Activated CD8-positive, alpha-beta T cell treated with anti-CD3 and anti-CD28 coated beads for 36 hours (primary cell): Measurements from ENCODE around the gene IL3RA. TPM values are rescaled to one million over a fixed set of nuclear protein-coding genes. Genes with fewer than 3 reads are reported as not detected.

Source experiments
- ATAC-seq: fragments of 200-7000 bp; cut with Tn5 transposase; one replicate; pipeline ENCODE4 v1.10.0; 2021; ENCODE audit warnings: mild to moderate bottlenecking, moderate library complexity
- CTCF ChIA-PET: fragments of 350-600 bp; sonication (Branson Sonifier 250); formaldehyde crosslinking; loops from one replicate; lab custom pipeline; 2021; ENCODE audit warnings: antibody characterized with exemption; lab: Charles Lee
- POLR2A ChIA-PET: fragments of 350-600 bp; sonication (Branson Sonifier 250); formaldehyde crosslinking; loops from one replicate; lab custom pipeline; 2021; ENCODE audit warnings: antibody characterized with exemption; lab: Charles Lee
- DNase-seq: peaks from one replicate; pipeline ENCODE4 v3.0.0-alpha.2; 2020
- H3K27ac Mint-ChIP-seq: one replicate; pipeline ENCODE4 v1.8.0; 2021; ENCODE audit warnings: mild to moderate bottlenecking, mixed read lengths
- H3K27me3 Mint-ChIP-seq: one replicate; pipeline ENCODE4 v1.8.0; 2021; ENCODE audit warnings: mixed read lengths
- H3K36me3 Mint-ChIP-seq: one replicate; pipeline ENCODE4 v1.8.0; 2021; ENCODE audit warnings: low read depth, mixed read lengths
- H3K4me1 Mint-ChIP-seq: one replicate; pipeline ENCODE4 v1.8.0; 2021; ENCODE audit warnings: low read depth, mixed read lengths
- H3K4me3 Mint-ChIP-seq: one replicate; pipeline ENCODE4 v1.8.0; 2021; ENCODE audit warnings: mild to moderate bottlenecking, moderate library complexity, mixed read lengths
- H3K9me3 Mint-ChIP-seq: one replicate; pipeline ENCODE4 v1.8.0; 2021; ENCODE audit warnings: mixed read lengths
- intact Hi-C: fragments of 100-400 bp; cut with micrococcal nuclease; formaldehyde crosslinking; loops from one replicate; pipeline ENCODE4 v1.10.0; 2022
- total RNA-seq, 2 experiments: library from RNA; stranded (reverse); gene quantifications; one replicate each; pipeline ENCODE4 v1.2.3, GENCODE V29; 2021
- TF ChIP-seq, protein P1 (sequence below): fragments of 200-600 bp; IDR thresholded peaks from one replicate; pipeline ENCODE4 v1.8.0; 2022; ENCODE audit warnings: antibody characterized with exemption, mild to moderate bottlenecking

IL3RA gene
- not detected for total RNA-seq

GRCh38 chrX:1336331-1336943, at the start of gene IL3RA:
TSS of gene IL3RA (plus strand) at chrX:1336785. CDS start at chrX:1341766, 4,981 bp downstream.
- ChIA-PET POLR2A (no interaction called here), CTCF (no interaction called here)
- peaks cover 16% of the 10 kb centered on the region for H3K27me3 Mint-ChIP-seq
- TF ChIP-seq, protein P1, sequence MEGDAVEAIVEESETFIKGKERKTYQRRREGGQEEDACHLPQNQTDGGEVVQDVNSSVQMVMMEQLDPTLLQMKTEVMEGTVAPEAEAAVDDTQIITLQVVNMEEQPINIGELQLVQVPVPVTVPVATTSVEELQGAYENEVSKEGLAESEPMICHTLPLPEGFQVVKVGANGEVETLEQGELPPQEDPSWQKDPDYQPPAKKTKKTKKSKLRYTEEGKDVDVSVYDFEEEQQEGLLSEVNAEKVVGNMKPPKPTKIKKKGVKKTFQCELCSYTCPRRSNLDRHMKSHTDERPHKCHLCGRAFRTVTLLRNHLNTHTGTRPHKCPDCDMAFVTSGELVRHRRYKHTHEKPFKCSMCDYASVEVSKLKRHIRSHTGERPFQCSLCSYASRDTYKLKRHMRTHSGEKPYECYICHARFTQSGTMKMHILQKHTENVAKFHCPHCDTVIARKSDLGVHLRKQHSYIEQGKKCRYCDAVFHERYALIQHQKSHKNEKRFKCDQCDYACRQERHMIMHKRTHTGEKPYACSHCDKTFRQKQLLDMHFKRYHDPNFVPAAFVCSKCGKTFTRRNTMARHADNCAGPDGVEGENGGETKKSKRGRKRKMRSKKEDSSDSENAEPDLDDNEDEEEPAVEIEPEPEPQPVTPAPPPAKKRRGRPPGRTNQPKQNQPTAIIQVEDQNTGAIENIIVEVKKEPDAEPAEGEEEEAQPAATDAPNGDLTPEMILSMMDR = no peak
- H3K27ac Mint-ChIP-seq = no peak within 1 kb of the TSS
- peak within 1 kb of the TSS; percentile 71 for H3K4me3 Mint-ChIP-seq
- no peaks in the 10 kb centered on the region for H3K9me3 Mint-ChIP-seq
- peak; percentile 51 for ATAC-seq
- H3K36me3 Mint-ChIP-seq = no peaks in the 10 kb centered on the region
- intact Hi-C loops = no loop called here
- DNase-seq = peak; percentile 22
- peaks cover 13% of the 10 kb centered on the region for H3K4me1 Mint-ChIP-seq

DNA sequence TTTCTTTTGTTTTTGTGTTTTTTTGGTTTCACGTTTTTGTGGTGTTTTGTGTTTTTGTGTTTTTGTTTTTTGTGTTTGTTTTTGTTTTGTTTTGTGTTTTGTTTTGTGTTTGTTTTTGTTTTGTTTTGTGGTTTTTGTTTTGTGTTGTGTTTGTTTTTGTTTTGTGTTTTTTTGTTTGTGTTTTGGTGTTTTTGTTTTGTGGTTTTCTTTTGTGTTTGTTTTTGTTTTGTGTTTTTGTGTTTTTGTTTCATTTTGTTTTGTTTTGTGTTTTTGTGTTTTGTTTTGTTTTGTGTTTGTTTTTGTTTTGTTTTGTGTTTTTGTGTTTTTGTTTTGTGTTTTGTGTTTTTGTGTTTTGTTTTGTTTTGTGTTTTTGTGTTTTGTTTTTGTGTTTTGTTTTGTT, 47.0 kb upstream of the IL3RA start:
- peaks cover 11% of the 10 kb centered on the region for H3K9me3 Mint-ChIP-seq
- CTCF ChIA-PET = no interaction called here
- intact Hi-C loops = no loop called here

DNA sequence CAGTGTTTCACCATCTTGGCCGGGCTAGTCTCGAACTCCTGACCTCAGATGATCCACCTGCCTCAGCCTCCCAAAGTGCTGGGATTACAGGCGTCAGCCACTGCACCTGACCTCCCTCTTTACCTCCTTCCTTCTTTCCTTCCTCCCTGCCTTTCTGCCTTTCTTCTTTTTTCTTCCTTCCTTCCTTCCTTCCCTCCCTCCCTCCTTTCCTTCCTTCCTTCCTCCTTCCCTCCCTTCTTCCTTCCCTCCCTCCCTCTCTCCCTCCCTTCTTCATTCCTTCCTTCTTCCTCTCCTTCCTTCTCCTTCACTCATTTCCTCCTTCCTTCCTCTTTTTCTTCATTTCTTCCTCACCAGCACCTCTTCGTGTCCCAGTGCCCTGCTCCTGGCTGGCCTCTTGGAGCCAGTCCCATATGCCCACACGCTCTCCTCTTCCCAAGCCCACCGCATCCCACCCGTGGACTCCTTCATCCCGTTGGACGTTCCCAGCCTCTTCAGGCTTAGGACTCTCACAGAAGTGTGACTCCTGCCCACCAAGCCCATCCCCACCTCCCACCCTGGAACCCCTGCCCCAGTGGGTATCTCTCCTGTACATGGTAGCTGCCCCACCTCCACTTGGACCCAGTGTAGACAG, 45.4 kb upstream of the IL3RA start:
- TF ChIP-seq, protein P1 = no peak
- H3K4me3 Mint-ChIP-seq = no peak overlapping the region
- H3K36me3 Mint-ChIP-seq = no peaks in the 10 kb centered on the region
- H3K4me1 Mint-ChIP-seq = peaks cover 4% of the 10 kb centered on the region
- ChIA-PET CTCF (no interaction called here), POLR2A (no interaction called here)
- ATAC-seq (no peak), DNase-seq (no peak)
- H3K9me3 Mint-ChIP-seq = peaks cover 11% of the 10 kb centered on the region
- peaks cover 4% of the 10 kb centered on the region for H3K27me3 Mint-ChIP-seq
- H3K27ac Mint-ChIP-seq = no peak overlapping the region
- intact Hi-C loops = no loop called here

More for the DNA sequence above, 47.0 kb upstream of the IL3RA start:
- POLR2A ChIA-PET = no interaction called here
- TF ChIP-seq, protein P1 = no peak
- no peak for ATAC-seq
- no peak for DNase-seq
- Mint-ChIP-seq H3K27me3 (peaks cover 4% of the 10 kb centered on the region), H3K4me1 (peaks cover 4% of the 10 kb centered on the region), H3K4me3 (no peak overlapping the region), H3K27ac (peak overlapping the region; percentile 43), H3K36me3 (no peaks in the 10 kb centered on the region)

GRCh38 chrX:1292575-1293290, 43.9 kb upstream of the IL3RA start:
- DNase-seq (no peak), ATAC-seq (no peak)
- H3K36me3 Mint-ChIP-seq = no peaks in the 10 kb centered on the region
- intact Hi-C loops = no loop called here
- peaks cover 4% of the 10 kb centered on the region for H3K4me1 Mint-ChIP-seq
- H3K27me3 Mint-ChIP-seq = peaks cover 4% of the 10 kb centered on the region
- H3K27ac Mint-ChIP-seq = no peak overlapping the region
- ChIA-PET CTCF (no interaction called here), POLR2A (no interaction called here)
- TF ChIP-seq, protein P1 = no peak
- peaks cover 11% of the 10 kb centered on the region for H3K9me3 Mint-ChIP-seq
- H3K4me3 Mint-ChIP-seq = no peak overlapping the region
